Keratinocyte (primary cell): ENCODE results near the gene MINDY4.

ENCODE experiments used
- CTCF ChIP-seq, 3 experiments: IDR thresholded peaks in 1 of 3; conservative IDR thresholded peaks in 1 of 3; optimal IDR thresholded peaks in 1 of 3; 2 replicates in 2 of 3; 3 replicates in 1 of 3; pipeline versions ENCODE3 to v1.5.1; 2011; ENCODE audit warnings: low read length in 3 of 3, mild to moderate bottlenecking in 3 of 3, moderate library complexity in 2 of 3, control low read depth in 1 of 3, inconsistent platforms in 1 of 3; ENCODE audit not compliant: insufficient read depth in 2 of 3; ENCODE audit errors: extremely low read depth in 1 of 3
- EZH2 ChIP-seq: IDR thresholded peaks from one replicate; pipeline ENCODE4 v1.6.1; 2012; ENCODE audit warnings: inconsistent platforms, mild to moderate bottlenecking, low read length, moderate library complexity

- TF ChIP-seq CTCF (optimal IDR thresholded peaks at IDR 0.05 in 1 of 3, IDR thresholded peaks at IDR 0.05 in 1 of 3, conservative IDR thresholded peaks at IDR 0.05 in 1 of 3; ENCODE audit: extremely low read depth in 1 of 3, insufficient read depth in 2 of 3, low read length in 3 of 3) (no peak), EZH2 (no peak)
Measured at GRCh38 chr7:30920021-30920583, 148.9 kb downstream of the MINDY4 start.
